T-helper 2 cell treated with Interferon-gamma antibody and Interleukin-4, amounts not matched to agents 100 ng/mL and 5 ng/mL, for 36 hours (primary cell): ENCODE measurements around the gene SLC7A11. TPM values are rescaled to one million over a fixed set of nuclear protein-coding genes. Genes with fewer than 3 reads are reported as not detected.
"Not testable (repeated sequence)": the region's sequence is repeated elsewhere in the genome, so short reads cannot be mapped to it uniquely, and the experiment has no call there.

Experiments
- intact Hi-C: fragments of 100-400 bp; cut with micrococcal nuclease; formaldehyde crosslinking; loops from one replicate; pipeline ENCODE4 v1.15.1; 2023
- total RNA-seq: library from RNA; stranded (reverse); gene quantifications from 2 replicates; pipeline ENCODE4 v1.2.3, GENCODE V29; 2022

The SLC7A11 gene
- total RNA-seq, 1 donor from 2014 or later, result 1.7 TPM

DNA sequence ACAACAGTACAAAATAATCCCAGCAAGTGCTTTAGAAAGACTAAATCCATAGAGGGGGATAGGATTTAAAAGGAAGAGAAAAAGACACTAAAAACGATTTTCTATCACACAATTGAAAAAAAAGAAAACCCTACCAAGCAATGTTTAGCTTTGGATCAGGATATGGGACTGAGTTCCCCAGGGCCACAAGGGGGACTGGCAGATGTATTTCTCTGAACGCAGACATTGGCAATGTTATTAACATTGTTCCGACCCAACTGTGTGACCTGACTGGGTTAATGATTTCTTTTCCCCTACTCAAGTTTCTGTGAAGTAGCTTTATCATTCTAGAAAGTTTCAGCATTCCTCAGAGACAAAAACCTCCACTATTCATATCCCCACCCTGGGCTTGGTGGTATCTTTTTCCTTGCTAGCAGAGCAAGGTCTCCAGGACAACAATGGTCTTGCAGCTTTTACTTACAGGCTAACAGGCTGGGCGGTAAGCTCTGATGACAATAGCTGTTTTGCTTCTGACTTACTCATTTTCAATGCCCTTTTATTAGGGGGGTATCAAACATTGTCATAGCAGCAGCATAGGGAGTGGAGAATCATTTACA lies 25.8 kb downstream of the SLC7A11 start:
- intact Hi-C loops, result no loop called here

DNA sequence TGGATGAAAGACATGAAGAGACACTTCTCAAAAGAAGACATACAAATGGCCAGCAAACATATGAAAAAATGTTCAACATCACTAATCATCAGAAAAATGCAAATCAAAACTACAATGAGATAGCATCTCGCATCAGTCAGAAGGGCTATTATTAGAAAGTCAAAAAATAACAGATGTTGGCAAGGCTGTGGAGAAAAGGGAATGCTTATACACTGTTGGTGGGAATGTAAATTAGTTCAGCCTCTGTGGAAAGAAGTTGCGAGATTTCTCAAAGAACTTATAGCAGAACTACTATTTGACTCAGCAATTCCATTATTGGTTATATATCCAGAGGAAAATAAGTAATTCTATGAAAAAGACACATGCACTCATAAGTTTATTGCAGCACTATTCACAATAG lies 31.6 kb downstream of the SLC7A11 start:
- intact Hi-C loops, result not testable (repeated sequence)

- intact Hi-C loops, result no loop called here
These were observed 33.1 kb downstream of the SLC7A11 start for GRCh38 chr4:138209094-138209493.

GRCh38 chr4:138205531-138206233 lies 36.5 kb downstream of the SLC7A11 start:
- intact Hi-C loops, result no loop called here

DNA sequence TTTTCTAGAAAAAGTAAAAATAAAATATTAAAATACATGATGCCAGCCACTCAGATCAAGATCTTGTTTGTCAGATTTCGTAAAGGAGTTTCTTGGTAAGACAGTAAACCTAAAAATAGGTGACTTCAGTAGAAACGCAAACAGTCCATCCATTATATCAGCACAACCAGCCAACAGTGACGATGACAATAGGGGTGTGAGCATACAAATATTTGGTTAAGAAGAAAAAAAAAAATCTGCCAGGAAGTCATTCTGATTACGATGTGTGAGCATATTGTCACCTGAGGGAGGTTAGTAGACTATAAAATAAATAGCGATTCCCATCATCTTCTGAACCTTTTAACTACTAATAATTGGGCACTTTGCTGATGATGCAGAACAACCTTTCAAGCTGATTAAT lies 37.6 kb downstream of the SLC7A11 start:
- intact Hi-C loops, result no loop called here

- intact Hi-C loops, result no loop called here
These were observed 39.5 kb downstream of the SLC7A11 start for GRCh38 chr4:138202686-138203085.

GRCh38 chr4:138200236-138200590 lies 41.9 kb downstream of the SLC7A11 start:
- intact Hi-C loops, result no loop called here

GRCh38 chr4:138199568-138200235 lies 42.4 kb downstream of the SLC7A11 start:
- intact Hi-C loops, result no loop called here

GRCh38 chr4:138196153-138196552 lies 46.0 kb downstream of the SLC7A11 start:
- intact Hi-C loops, result no loop called here

DNA sequence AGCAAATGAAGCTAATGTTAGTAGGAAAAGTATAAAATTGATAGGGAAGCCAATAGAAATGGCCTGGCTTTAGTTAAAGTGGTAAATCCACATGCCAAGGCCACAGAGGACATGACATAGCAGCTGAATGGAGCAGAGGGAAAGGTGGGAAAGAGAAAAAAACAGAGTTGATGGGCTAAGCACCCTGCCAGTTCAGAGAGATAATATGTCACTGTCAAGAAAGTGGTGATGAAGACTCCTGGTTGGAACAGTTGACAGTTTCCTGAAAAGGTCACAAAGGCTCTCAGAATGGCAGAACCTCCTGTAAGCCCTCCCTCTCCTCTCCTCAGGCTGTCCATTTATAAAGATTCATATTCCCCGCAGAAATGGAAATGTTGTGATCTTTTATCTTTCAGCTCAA lies 48.2 kb downstream of the SLC7A11 start:
- intact Hi-C loops, result no loop called here

DNA sequence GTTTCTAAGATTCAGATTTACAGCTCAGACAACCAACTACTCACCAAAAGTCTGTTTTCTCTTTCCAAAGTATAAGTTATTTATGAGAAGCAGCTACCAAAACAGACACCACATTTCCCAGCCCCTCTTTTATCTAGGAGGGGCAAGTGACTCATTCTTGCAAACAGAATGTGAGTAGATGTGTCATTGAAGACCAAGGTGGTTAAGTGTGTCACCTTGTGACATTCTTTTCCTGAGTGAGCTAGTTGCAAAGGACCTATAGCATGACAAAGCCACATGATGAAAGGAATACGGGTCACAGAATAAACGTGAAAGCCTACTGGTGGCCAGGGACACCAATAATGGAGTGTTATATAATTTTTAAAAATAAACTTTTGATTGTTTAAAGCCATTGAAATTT lies 50.0 kb downstream of the SLC7A11 start:
- intact Hi-C loops, result no loop called here

GRCh38 chr4:138190452-138190858 lies 51.7 kb downstream of the SLC7A11 start:
- intact Hi-C loops, result no loop called here

- intact Hi-C loops, result loop anchor here (10.0 kb wide), 1 partner anchor 324 kb away; no protein-coding TSS in a partner anchor
These were observed 52.9 kb downstream of the SLC7A11 start for GRCh38 chr4:138189206-138189605.

DNA sequence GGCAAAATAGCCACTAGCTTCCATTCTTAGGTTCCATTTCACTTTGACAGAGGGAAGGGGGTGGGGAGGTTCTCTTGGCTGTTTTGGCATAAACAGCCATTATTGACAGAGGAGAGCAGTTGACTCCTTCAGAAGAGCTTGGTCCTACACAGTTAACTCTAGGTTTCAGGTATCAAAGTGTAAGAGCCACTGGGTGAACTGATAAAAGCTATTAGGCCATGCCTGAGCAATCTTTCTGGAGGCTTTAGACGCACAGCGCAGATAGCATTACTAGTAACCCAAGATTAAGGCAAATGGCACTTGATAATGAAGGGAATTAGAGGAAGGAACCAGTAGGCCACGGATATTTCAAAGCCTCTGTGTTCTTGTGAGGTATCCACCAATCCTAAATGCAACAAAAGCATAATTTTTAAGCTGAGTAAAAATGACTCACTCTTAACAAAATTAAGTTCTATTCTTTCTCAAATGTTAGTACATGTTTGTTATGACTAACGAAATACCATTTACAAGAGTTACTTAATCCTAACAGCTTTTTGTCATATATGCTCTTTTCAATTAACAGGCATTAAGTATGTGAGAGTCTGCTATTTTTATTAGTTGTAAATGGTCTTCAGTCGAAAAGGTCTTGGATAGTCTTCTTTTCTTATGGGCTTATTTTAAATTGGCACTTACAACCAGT lies 53.6 kb downstream of the SLC7A11 start:
- intact Hi-C loops, result loop anchor here (10.0 kb wide), 1 partner anchor 324 kb away; no protein-coding TSS in a partner anchor

- intact Hi-C loops, result loop anchor here (10.0 kb wide), 1 partner anchor 321 kb away; no protein-coding TSS in a partner anchor
These were observed 56.1 kb downstream of the SLC7A11 start for GRCh38 chr4:138185859-138186645.

DNA sequence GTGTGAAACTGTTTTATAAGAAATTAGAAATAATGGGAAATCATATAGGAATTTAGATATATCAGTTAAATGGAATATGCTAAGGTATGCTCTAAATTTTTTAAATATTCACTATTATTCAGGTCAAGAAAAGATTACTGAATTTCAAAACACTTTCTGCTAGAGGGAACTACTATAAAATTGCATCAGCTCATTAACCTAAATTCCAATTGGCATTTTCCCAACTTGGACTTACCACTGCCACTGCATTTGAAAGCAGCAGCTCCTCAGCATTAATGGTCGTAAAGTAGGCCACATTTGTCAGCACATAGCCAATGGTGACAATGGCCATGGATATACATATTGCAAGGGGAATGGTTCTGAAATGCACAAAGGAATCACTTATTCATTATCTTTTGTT lies 57.3 kb downstream of the SLC7A11 start:
- intact Hi-C loops, result loop anchor here (10.0 kb wide), 1 partner anchor 320 kb away; no protein-coding TSS in a partner anchor

DNA sequence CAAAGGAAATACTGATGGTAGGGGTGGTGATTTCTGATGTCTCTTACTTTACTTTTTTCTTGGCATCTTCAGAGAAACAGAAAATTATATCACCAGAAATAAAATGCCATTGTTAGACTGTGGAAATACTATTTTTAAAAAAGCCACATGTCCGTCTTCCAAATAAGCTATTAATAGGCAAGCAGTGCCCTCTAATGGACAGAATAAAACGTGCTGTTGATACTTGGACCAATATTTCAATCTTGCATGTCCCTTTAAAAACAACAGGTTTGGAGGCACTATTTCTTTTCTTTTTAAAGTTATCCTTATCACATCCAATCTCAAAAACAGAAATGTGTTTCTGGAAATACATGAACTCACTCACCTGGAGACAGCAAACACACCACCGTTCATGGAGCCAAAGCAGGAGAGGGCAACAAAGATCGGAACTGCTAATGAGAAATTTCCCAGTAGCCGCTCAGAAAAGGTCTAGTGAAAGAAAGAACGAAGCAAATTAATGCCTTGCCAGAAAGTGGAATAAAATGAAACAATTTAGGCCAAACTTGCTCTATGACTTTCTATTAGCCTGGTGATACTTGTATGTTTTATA lies 59.2 kb downstream of the SLC7A11 start:
- intact Hi-C loops, result loop anchor here (2.0 to 10.0 kb wide), 2 partner anchors 148 to 318 kb away; no protein-coding TSS in a partner anchor

DNA sequence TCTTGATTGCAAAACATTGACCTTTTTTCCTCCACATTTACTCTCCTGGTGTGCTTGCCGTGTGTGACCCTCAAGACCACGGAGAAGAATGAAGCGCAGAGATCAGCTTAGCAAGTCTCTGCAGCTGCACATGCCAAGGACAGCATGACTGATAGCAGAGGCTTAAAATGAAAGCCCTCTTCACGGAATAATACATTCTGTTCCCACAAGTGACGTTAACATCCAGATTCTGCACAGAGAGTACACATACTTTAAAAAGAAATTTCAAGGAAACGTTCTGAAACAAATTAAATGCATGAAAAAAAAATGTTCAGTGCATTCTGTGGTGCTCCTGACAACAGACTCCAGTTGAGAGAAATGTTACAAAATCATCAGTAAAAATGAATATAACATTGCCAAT lies 60.9 kb downstream of the SLC7A11 start:
- intact Hi-C loops, result loop anchor here (10.0 kb wide), 1 partner anchor 316 kb away; no protein-coding TSS in a partner anchor

GRCh38 chr4:138178566-138178965 lies 63.6 kb downstream of the SLC7A11 start:
- intact Hi-C loops, result no loop called here

- intact Hi-C loops, result no loop called here
These were observed 64.7 kb downstream of the SLC7A11 start for GRCh38 chr4:138177278-138177968.
